HepG2 (cell line): ENCODE data around the gene AP3B2. TPM values are rescaled to one million over a fixed set of nuclear protein-coding genes. Genes with fewer than 3 reads are reported as not detected.

ENCODE experiments used
- BCL6 ChIP-seq: IDR thresholded peaks from 2 replicates; pipeline ENCODE4 v1.6.1; 2016; ENCODE audit warnings: missing genetic modification reagents, missing compliant biosample characterization
- CERS6 ChIP-seq: sonication (generic); formaldehyde crosslinking; IDR thresholded peaks from 2 replicates; pipeline ENCODE4 v1.5.0; 2020; ENCODE audit warnings: missing genetic modification reagents
- FOSL2 ChIP-seq: sonication (generic); formaldehyde crosslinking; IDR thresholded peaks from 2 replicates; pipeline ENCODE4 v1.4.0; 2020; ENCODE audit warnings: missing genetic modification reagents
- GABPA ChIP-seq, 2 experiments: IDR thresholded peaks; 2 replicates each; pipeline ENCODE4 v1.6.1; 2011 to 2016; ENCODE audit warnings: low read depth in 2 of 2, low read length in 1 of 2, missing biosample characterization in 1 of 2, missing genetic modification characterization in 1 of 2
- GTF3A ChIP-seq: sonication (generic); formaldehyde crosslinking; conservative IDR thresholded peaks from 2 replicates; pipeline ENCODE4 v1.4.0; 2020; ENCODE audit warnings: mild to moderate bottlenecking, missing genetic modification reagents
- KLF12 ChIP-seq: sonication (generic); formaldehyde crosslinking; IDR thresholded peaks from 2 replicates; pipeline ENCODE4 v1.4.0; 2020; ENCODE audit warnings: missing genetic modification reagents, borderline replicate concordance
- PHF20 ChIP-seq: sonication (generic); formaldehyde crosslinking; IDR thresholded peaks from 2 replicates; pipeline ENCODE4 v1.5.0; 2020; ENCODE audit warnings: mild to moderate bottlenecking, missing genetic modification reagents
- SIN3A ChIP-seq: IDR thresholded peaks from 2 replicates; pipeline ENCODE4 v1.6.1; 2011; ENCODE audit warnings: low read depth, mild to moderate bottlenecking, control low read depth, low read length, borderline replicate concordance
- SNAPC2 ChIP-seq: sonication (generic); formaldehyde crosslinking; IDR thresholded peaks from 2 replicates; pipeline ENCODE4 v1.8.1; 2022; ENCODE audit warnings: mild to moderate bottlenecking, missing genetic modification reagents
- ZNF232 ChIP-seq: sonication (generic); formaldehyde crosslinking; IDR thresholded peaks from 2 replicates; pipeline ENCODE4 v1.4.0; 2020; ENCODE audit warnings: missing genetic modification reagents, borderline replicate concordance
- ZNF263 ChIP-seq: sonication (generic); formaldehyde crosslinking; IDR thresholded peaks from 2 replicates; pipeline ENCODE4 v1.4.0; 2020; ENCODE audit warnings: missing genetic modification reagents
- ZNF281 ChIP-seq: sonication (generic); formaldehyde crosslinking; IDR thresholded peaks from 2 replicates; pipeline ENCODE4 v1.4.0; 2020; ENCODE audit warnings: missing genetic modification reagents, borderline replicate concordance
- ZNF501 ChIP-seq: sonication (generic); formaldehyde crosslinking; IDR thresholded peaks from 2 replicates; pipeline ENCODE4 v1.5.1; 2020; ENCODE audit warnings: mild to moderate bottlenecking, moderate library complexity, missing genetic modification reagents
- ZNF572 ChIP-seq: sonication (generic); formaldehyde crosslinking; IDR thresholded peaks from 2 replicates; pipeline ENCODE4 v1.5.1; 2020; ENCODE audit warnings: mild to moderate bottlenecking, missing genetic modification reagents
- ZNF687 ChIP-seq: sonication (generic); formaldehyde crosslinking; IDR thresholded peaks from 2 replicates; pipeline ENCODE4 v1.5.1; 2020; ENCODE audit warnings: mild to moderate bottlenecking, missing genetic modification reagents, moderate library complexity
- ZNF768 ChIP-seq: sonication (generic); formaldehyde crosslinking; IDR thresholded peaks from 2 replicates; pipeline ENCODE4 v1.4.0; 2020; ENCODE audit warnings: missing genetic modification reagents
- ZNF792 ChIP-seq: IDR thresholded peaks from 2 replicates; pipeline ENCODE4 v1.6.1; 2016
- polyA plus RNA-seq, 8 experiments: library from polyadenylated mRNA; depleted of rRNA in 3 of 8; stranded (reverse) in 7 of 8; unstranded in 1 of 8; fragments of >200 nt; fragmentation: Illumina TruSeq in 4 of 8; extraction: Trizol in 4 of 8; gene quantifications; 2 replicates each; pipeline versions ENCODE4 v1.2.1 to v1.2.3, GENCODE V29; 2011 to 2016; ENCODE audit warnings: low read depth in 4 of 8, missing spikeins in 1 of 8, mixed read lengths in 1 of 8; ENCODE audit not compliant: insufficient read depth in 1 of 8
- total RNA-seq, 5 experiments: library from RNA; depleted of rRNA; stranded (reverse); fragments of >200 nt; fragmentation: Illumina TruSeq; extraction: Trizol; gene quantifications; 2 replicates each; pipeline ENCODE4 v1.2.3, GENCODE V29; 2016; ENCODE audit warnings: low read depth in 1 of 5

The AP3B2 gene
- total and polyA plus RNA-seq, 2 of the 13 experiments (the other 11 are each of a cell fraction or from before 2014, with no cell fraction given): not detected

- TF ChIP-seq ZNF792 (peak; percentile 51; the same call in 1 of the 2 replicates), ZNF687 (CRISPR knock-in tag) (peak; percentile 60), ZNF572 (CRISPR knock-in tag) (no peak), GABPA (IDR thresholded peaks at IDR 0.05; ENCODE audit: low read depth, low read length) (peak; percentile 55), GABPA (CRISPR knock-in tag; IDR thresholded peaks at IDR 0.05; ENCODE audit: low read depth) (no peak), FOSL2 (CRISPR knock-in tag) (no peak), SNAPC2 (CRISPR knock-in tag) (no peak), ZNF281 (no peak), GTF3A (CRISPR knock-in tag) (no peak), ZNF232 (peak; percentile 52; the same call in 1 of the 2 replicates), PHF20 (0 out of 2 replicates have a peak, but pooled peaks have one; percentile 11), KLF12 (CRISPR knock-in tag) (peak; percentile 75; the same call in 1 of the 2 replicates), ZNF263 (CRISPR knock-in tag) (0 out of 2 replicates have a peak, but pooled peaks have one; percentile 23), CERS6 (no peak), ZNF768 (CRISPR knock-in tag) (peak; percentile 52; the same call in 1 of the 2 replicates), ZNF501 (CRISPR knock-in tag) (peak; percentile 73; the same call in 1 of the 2 replicates), SIN3A (peak; percentile 59; the same call in 1 of the 2 replicates), BCL6 (CRISPR knock-in tag) (peak; percentile 29; the same call in 1 of the 2 replicates)
These were observed at the start of gene AP3B2 (continued) for GRCh38 chr15:82709421-82710207.
